Measurements from ENCODE around the gene FBXO24.

GRCh38 chr7:100544967-100545359, 41.2 kb upstream of the FBXO24 start:
- no peak for TF ChIP-seq CTCF (IDR thresholded peaks at IDR 0.05)
- TF ChIP-seq POLR2A (IDR thresholded peaks at IDR 0.05) = no peak

Measured in lower leg skin (tissue), 3 donors.